ENCODE measurements around the gene KRT33A. TPM values are rescaled to one million over a fixed set of nuclear protein-coding genes. Genes with fewer than 3 reads are reported as not detected.

KRT33A gene
- total and polyA plus RNA-seq, 4 donors = not detected

DNA sequence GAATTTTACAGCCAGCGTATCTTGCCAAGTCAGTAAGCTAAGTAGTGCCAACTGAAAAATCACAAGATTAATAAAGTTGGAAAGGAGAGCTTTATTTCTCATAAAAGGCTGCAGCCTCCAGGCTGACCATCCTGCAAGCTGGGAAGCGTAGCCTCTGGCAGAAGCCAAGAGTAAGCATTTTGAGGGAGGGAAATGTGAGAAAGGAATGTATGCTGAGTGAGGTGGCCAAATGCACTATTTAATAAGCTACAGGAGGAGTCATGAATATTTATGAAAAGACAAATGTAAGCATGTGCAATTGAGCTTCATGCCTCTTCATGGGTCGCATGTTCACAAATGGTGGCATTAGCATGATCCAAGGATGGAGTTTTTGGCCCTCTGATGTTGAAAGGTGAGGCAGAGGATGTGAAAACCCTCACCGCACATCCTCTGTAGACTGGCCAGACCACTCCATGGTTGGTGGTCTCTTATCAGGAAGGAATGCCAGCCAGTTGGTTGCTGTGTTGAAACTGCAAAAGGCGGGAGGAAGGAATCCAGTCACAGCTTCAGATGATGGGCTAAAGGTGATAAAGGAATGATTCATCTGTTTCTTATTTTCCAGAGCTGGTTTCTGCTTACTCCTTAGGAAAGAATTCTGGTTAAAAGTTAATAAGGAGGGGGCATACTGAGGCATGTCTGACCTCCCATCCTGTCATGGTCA lies 9.8 kb upstream of the KRT33A start:
- 83% methylated on average over 5 of the region's 5 CpGs for WGBS
- no peak for TF ChIP-seq HNF4G (IDR thresholded peaks at IDR 0.05)
- TF ChIP-seq YY1 (IDR thresholded peaks at IDR 0.05) = no peak
- no peak for TF ChIP-seq NR2F2 (IDR thresholded peaks at IDR 0.05)
- TF ChIP-seq, protein P1, sequence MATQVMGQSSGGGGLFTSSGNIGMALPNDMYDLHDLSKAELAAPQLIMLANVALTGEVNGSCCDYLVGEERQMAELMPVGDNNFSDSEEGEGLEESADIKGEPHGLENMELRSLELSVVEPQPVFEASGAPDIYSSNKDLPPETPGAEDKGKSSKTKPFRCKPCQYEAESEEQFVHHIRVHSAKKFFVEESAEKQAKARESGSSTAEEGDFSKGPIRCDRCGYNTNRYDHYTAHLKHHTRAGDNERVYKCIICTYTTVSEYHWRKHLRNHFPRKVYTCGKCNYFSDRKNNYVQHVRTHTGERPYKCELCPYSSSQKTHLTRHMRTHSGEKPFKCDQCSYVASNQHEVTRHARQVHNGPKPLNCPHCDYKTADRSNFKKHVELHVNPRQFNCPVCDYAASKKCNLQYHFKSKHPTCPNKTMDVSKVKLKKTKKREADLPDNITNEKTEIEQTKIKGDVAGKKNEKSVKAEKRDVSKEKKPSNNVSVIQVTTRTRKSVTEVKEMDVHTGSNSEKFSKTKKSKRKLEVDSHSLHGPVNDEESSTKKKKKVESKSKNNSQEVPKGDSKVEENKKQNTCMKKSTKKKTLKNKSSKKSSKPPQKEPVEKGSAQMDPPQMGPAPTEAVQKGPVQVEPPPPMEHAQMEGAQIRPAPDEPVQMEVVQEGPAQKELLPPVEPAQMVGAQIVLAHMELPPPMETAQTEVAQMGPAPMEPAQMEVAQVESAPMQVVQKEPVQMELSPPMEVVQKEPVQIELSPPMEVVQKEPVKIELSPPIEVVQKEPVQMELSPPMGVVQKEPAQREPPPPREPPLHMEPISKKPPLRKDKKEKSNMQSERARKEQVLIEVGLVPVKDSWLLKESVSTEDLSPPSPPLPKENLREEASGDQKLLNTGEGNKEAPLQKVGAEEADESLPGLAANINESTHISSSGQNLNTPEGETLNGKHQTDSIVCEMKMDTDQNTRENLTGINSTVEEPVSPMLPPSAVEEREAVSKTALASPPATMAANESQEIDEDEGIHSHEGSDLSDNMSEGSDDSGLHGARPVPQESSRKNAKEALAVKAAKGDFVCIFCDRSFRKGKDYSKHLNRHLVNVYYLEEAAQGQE (IDR thresholded peaks at IDR 0.05) = no peak
- TF ChIP-seq, protein P2, sequence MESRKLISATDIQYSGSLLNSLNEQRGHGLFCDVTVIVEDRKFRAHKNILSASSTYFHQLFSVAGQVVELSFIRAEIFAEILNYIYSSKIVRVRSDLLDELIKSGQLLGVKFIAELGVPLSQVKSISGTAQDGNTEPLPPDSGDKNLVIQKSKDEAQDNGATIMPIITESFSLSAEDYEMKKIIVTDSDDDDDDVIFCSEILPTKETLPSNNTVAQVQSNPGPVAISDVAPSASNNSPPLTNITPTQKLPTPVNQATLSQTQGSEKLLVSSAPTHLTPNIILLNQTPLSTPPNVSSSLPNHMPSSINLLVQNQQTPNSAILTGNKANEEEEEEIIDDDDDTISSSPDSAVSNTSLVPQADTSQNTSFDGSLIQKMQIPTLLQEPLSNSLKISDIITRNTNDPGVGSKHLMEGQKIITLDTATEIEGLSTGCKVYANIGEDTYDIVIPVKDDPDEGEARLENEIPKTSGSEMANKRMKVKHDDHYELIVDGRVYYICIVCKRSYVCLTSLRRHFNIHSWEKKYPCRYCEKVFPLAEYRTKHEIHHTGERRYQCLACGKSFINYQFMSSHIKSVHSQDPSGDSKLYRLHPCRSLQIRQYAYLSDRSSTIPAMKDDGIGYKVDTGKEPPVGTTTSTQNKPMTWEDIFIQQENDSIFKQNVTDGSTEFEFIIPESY (IDR thresholded peaks at IDR 0.05) = no peak
- no peak for TF ChIP-seq GABPA (IDR thresholded peaks at IDR 0.05 in 1 of 2, conservative IDR thresholded peaks at IDR 0.05 in 1 of 2)
- TF ChIP-seq JUND (IDR thresholded peaks at IDR 0.05) = no peak
- no peak for TF ChIP-seq HNF4A (conservative IDR thresholded peaks at IDR 0.05)
- TF ChIP-seq RXRA (IDR thresholded peaks at IDR 0.05) = no peak
- TF ChIP-seq RAD21 (IDR thresholded peaks at IDR 0.05) = no peak
- TF ChIP-seq FOXA1 (IDR thresholded peaks at IDR 0.05) = no peak
- TF ChIP-seq EGR1 (IDR thresholded peaks at IDR 0.05; ENCODE audit: low read depth in 2 of 2) = no peak
- TF ChIP-seq, protein P3, sequence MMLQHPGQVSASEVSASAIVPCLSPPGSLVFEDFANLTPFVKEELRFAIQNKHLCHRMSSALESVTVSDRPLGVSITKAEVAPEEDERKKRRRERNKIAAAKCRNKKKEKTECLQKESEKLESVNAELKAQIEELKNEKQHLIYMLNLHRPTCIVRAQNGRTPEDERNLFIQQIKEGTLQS (IDR thresholded peaks at IDR 0.05) = no peak
- TF ChIP-seq, protein P4, sequence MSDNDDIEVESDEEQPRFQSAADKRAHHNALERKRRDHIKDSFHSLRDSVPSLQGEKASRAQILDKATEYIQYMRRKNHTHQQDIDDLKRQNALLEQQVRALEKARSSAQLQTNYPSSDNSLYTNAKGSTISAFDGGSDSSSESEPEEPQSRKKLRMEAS (IDR thresholded peaks at IDR 0.05) = no peak
- TF ChIP-seq SP1 (IDR thresholded peaks at IDR 0.05) = no peak
- TF ChIP-seq, protein P5, sequence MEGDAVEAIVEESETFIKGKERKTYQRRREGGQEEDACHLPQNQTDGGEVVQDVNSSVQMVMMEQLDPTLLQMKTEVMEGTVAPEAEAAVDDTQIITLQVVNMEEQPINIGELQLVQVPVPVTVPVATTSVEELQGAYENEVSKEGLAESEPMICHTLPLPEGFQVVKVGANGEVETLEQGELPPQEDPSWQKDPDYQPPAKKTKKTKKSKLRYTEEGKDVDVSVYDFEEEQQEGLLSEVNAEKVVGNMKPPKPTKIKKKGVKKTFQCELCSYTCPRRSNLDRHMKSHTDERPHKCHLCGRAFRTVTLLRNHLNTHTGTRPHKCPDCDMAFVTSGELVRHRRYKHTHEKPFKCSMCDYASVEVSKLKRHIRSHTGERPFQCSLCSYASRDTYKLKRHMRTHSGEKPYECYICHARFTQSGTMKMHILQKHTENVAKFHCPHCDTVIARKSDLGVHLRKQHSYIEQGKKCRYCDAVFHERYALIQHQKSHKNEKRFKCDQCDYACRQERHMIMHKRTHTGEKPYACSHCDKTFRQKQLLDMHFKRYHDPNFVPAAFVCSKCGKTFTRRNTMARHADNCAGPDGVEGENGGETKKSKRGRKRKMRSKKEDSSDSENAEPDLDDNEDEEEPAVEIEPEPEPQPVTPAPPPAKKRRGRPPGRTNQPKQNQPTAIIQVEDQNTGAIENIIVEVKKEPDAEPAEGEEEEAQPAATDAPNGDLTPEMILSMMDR (IDR thresholded peaks at IDR 0.05; ENCODE audit: low read depth, low read length, missing input control) = no peak
- Histone ChIP-seq H3K36me3 (ENCODE audit: control insufficient read depth in 4 of 4, insufficient read depth in 3 of 4, low read depth in 1 of 4, low read length in 3 of 4) (no peaks in the 10 kb centered on the region), H3K9ac (ENCODE audit: low read depth in 1 of 2, low read length in 2 of 2) (no peak overlapping the region), H3K4me1 (ENCODE audit: control insufficient read depth in 4 of 4, insufficient read depth in 4 of 4, low read length in 3 of 4) (no peaks in the 10 kb centered on the region), H3K27me3 (ENCODE audit: control insufficient read depth in 4 of 4, insufficient read depth in 4 of 4, low read length in 3 of 4) (peaks cover 0 to 3% (median 0%) of the 10 kb centered on the region in 4 donors), H3K27ac (ENCODE audit: low read depth in 1 of 2, low read length in 2 of 2) (no peak overlapping the region), H3K4me3 (ENCODE audit: low read depth in 1 of 3, low read length in 3 of 3) (no peak overlapping the region), H3K9me3 (ENCODE audit: control insufficient read depth in 4 of 4, low read length in 3 of 4) (peaks cover 0 to 6% (median 0%) of the 10 kb centered on the region in 4 donors)
- DNase-seq (ENCODE audit: low spot score) = no peak
